HG02852 (cell line): ENCODE measurements around the gene LHPP.
"Not testable (repeated sequence)": the region's sequence is repeated elsewhere in the genome, so short reads cannot be mapped to it uniquely, and the experiment has no call there.

Source experiments
- ATAC-seq: cut with Tn5 transposase; IDR thresholded peaks from one replicate; pipeline ENCODE4 v1.9.1; 2021; ENCODE audit warnings: mild to moderate bottlenecking, moderate library complexity; ENCODE audit not compliant: unreplicated experiment

Gene LHPP, protein sequence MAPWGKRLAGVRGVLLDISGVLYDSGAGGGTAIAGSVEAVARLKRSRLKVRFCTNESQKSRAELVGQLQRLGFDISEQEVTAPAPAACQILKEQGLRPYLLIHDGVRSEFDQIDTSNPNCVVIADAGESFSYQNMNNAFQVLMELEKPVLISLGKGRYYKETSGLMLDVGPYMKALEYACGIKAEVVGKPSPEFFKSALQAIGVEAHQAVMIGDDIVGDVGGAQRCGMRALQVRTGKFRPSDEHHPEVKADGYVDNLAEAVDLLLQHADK

DNA sequence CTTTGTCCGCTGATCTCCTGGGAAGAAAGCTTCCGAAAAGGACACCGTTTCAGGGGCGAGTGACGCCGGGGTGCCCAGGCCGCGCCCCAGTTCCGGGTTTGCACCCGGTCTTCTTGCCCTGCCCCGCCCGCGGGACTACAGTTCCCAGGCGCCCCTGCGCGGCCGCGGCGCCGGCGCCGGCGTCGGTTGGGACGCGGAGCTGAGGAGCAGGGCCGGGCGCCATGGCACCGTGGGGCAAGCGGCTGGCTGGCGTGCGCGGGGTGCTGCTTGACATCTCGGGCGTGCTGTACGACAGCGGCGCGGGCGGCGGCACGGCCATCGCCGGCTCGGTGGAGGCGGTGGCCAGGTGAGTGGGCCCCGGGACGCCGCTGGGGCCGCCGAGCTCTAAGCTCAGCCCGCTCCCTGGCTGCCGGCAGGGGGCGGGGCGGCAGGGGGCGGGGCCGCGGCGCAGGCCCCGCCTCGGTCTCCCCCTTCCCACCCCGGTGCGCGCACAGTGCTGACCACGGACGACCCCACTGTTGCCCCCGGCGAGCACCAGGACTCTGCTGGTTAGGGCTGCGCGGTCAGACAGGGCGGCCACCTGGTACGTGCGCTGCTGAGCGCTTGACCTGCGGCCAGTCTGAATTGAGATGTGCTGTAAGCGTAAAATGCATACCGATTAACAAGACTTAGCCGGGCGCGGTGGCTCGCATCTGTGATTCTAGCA, at the start of gene LHPP:
TSS of gene LHPP (plus strand) at position 182 of the 706 bp plus-strand sequence. CDS start at position 222, 40 bp downstream.
- peak; percentile 91 for ATAC-seq

DNA sequence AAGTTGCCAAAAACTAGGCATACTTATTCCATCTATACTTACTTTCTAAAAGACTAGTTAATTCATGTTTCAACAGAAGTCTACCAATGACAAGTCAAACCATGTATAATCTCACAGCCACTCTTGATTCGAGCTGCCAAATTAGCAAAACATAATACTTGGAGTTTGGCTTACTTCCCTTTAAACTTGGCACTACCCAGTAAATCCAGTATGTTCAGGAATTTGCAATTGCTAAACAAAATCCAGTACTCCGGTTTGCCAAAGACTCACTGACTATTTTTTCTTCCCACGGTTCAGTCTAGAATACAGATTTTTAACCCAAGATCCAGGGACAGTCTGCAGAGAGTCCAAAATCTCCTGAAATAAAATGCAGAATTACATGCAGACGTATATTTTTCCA, 47.5 kb upstream of the LHPP start:
- ATAC-seq: no peak

DNA sequence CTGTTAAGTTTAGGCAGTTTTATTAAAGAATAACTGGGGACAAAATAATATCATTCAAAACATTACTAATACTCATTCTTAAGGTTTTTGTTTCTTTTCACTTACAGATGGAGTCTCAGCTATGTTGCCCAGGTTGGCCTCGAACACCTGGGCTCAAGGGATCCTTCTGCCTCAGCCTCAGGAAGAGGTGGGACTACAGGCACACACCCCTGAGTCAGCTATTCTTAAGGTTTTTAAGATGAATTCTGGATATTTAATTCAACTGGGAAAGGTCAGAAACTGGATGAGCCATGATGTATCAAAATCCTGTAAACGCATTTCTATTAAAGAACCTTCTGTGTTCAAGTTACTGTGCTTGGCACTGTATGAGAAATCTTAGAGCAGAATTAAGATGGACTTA, 46.4 kb upstream of the LHPP start:
- ATAC-seq: no peak

DNA sequence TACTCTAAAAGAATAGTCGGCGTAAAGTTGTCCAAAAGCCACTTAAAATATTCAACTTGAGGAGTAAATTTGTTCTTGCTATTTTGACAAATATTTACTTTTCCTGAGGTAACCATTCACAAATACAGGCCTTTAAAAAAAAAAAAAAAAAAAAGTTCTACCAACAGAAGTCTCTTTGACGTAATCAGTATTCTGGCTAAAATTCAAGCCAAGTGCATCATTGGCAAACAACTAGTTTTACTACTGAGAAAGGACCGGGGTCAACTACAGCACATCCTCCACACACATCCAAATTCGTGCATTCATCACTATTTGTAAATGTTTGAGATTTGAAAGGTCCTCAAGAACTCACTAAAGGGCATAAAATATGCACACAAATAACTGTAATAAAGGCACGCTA, 44.9 kb upstream of the LHPP start:
- no peak for ATAC-seq

DNA sequence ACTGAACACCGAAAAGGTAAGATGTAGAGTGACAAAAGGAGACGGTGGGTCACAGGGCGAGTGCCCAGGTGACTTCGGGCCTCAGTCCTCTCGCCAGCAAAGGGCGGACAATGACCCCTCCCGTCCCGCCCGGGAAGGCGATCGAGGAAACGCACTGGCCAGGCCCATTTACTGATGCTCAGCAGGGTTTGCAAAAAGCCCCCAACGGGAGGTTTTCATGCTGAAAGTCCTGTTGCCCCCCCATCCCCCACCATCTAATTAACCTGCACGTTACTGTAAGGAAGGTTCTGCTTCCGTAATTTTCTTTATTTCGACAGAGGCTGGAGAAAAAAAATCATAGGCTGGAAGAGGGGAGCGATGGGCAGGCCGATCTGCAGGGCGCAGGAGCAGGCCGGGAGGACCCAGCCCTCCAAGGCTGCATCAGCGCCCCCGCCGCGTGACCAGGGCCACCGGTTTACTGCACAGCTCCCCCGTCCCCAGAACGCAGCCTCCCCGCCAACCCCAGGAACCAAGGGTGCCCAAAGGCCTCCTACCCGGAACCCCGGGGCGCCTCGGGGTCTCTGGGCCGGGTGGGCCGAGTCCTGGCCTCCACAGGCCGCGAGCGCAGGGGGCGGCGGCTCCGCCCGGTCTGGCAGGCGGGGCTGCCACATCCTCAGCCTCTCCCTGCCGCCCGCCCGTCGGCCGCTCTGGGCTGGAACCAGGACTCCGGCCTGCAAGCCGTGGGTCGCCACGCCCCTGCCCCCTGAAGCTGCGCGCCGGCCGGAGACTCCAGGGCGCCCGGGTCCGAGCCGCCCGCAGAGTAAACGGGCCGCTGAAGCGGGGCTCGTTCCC, 43.5 kb upstream of the LHPP start:
- ATAC-seq: peak; percentile 28

DNA sequence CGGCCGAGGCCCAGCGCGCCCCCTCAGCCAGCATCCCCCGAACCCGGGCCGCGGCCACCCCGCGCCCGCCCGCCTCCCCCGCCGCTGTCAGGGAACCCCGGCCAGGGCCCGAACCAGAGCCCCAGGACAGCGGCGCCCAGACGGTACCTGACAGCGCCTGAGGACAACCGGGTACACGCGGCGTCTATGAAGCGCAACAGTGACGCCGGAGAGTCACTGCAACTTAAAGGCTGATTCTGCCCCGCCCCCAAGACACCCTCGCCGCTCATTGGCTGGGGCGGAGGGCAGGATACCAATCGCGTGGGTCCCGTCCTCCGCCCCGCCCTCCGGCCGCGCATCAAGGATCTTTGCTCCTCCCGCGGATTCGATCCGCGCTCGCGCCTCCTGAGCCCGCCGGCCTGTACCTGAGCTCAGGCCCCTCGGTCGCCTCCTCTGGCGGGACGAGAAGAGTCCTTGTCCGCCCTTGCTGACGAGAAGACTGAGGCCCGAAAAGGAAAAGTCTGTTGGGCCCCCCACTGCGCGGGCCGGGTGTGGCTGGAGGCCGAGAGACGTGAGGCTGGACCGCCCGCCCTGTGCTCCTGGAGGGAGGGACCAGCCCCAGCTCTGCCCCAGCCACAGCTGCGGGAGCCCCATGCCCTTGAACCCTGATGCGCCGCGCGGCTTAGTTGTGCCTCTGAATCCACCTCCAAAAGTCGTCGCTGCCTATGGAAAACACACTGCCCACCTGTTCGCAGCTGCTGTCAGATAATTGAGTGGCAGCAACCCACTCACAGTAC, 42.7 kb upstream of the LHPP start, which contains the start of gene OAT:
TSS of gene OAT (minus strand) at position 198 of the 776 bp plus-strand sequence. CDS start 6,752 bp downstream, outside the sequence.
- ATAC-seq: peak; percentile 96

DNA sequence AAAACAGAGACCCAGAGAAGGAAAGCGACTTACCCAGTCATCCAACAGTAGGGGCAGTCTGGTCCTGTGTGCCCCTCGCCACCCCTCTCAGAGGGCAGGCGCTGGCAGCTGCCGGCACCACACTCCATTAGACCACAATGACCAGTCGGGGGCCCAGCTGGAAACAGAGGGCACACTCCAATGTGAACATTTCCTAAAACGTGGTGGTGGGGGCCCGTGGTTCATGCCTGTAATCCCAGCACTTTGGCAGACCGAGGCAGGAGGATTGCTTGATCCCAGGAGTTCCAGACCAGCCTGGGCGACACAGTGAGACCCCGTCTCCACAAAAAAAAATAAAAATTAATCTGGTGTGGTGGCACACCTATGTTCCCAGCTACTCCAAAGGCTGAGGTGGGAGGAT, 42.0 kb upstream of the LHPP start:
- ATAC-seq: no peak

DNA sequence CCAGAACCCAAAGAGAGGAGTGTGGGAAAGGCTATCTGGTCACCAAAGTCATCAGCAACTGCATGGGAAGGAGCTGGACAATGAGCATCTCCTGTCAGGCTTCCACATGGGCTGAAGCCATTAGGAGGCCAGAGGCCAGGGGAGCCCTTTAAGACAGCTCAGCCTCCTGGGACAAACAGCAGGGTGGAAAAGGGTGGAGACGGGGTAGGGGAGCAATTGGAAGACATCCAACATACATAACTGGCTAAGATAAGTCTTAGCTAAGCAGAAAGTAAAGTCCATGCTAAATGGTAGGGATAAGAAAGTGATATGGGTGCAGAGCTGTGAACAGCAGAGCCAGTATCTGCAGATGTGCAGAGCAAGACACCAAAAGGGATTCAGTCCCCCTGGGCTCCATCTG, 41.4 kb upstream of the LHPP start:
- no peak for ATAC-seq

DNA sequence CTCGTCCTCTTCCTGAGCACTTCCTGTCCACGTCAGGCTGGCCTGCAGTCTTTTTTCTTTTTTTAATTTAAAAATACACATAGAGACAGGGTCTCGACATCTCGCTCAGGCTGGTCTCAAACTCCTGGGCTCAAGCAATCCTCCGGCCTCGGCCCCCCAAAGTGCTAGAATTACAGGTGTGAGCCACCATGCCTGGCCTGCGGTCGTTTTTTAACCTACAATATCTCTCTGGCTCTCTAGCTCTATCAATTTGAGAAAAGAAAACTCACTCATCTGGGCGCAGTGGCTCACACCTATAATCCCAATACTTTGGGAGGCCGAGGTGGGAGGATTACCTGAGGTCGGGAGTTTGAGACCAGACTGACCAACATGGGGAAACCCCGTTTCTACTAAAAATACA, 38.9 kb upstream of the LHPP start:
- no peak for ATAC-seq

DNA sequence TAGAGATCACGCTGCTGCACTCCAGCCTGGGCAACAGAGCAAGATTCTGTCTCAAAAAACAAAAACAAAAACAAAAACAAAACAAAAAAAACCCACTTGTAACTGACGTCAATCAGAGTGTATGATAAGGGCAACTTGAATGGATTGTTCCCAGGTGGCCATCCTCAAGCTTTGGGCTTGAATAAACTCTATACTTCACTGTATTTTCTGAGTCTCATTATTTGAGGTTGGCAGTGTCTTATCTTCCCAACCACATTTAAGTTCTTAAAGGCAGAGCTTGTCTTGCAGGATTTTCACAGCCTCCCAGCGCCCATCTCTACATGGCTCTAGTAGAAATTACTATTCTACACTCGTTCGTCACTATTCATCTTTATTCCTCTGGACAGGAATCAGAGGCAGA, 37.8 kb upstream of the LHPP start:
- ATAC-seq: no peak

DNA sequence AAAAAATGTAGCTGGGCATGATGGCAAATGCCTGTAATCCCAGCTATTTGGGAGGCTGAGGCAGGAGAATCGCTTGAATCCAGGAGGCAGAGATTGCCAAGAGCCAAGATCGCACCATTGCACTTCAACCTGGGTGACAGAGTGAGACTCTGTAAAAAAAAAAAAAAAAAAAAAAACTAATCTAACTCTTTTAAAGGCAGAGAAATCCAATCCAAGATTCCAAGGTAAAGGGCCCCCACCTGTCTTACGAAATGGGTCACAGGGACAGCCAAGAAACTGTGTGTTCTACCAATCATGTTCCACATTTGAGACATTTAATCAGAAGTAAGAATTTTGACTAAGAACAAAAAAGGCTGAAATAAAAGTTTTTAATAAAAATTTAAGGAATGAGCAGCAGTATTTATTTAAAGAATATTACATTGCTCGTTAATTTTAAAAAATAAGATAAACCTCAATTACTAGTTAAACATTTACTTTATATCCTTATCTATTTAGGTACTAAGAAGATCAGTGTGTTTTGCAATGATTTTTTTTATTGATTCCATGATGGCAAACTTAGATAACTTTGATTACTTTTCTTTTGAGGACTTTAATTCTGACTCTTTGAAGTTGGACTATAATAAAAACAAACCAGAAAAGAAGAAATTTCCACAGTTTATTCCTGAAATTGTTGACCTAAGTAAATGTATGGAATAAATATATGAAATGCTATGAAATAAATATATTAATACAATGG, 36.2 kb upstream of the LHPP start:
- ATAC-seq: no peak

DNA sequence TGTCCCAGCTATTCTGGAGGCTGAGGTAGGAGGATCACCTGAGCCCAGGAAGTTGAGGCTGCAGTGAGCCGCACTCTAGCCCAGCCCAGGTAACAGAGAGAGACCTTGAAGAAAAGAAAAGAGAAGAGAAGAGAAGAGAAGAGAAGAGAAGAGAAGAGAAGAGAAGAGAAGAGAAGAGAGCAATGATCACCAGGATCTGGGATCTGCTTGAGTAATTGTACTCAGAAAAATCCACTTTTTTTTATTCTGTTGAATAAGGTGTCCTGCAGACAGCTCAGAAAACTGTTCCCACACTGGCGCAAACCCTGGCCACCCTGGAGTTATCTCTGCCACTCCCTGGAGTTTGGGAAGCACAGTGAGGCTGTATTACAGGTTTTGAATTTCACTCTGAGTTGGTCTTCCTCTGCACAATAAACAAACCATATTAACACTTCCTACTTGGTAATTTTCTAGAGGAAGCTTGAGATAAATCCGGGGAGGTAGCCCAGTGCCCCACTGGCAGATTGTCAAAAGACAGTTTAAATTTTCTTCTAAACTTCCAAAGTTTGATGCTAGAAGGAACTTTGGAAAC, 33.3 kb upstream of the LHPP start:
- no peak for ATAC-seq

DNA sequence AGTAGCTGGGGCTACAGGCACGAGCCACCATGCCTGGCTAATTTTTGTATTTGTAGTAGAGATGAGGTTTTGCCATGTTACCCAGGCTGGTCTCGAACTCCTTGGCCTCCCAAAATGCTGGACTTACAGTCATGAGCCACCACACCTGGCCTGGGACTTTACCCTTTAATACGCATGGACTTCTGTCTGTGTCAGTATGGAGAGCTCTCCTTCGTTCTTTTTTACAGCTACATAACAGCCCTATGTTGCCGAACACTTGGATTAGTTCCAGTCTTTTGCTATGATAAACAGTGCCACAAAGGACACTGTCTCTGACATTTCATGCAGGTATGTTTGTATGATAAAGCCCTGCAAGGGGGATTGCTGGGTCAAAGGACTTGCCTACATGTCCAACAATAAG, 32.0 kb upstream of the LHPP start:
- no peak for ATAC-seq

DNA sequence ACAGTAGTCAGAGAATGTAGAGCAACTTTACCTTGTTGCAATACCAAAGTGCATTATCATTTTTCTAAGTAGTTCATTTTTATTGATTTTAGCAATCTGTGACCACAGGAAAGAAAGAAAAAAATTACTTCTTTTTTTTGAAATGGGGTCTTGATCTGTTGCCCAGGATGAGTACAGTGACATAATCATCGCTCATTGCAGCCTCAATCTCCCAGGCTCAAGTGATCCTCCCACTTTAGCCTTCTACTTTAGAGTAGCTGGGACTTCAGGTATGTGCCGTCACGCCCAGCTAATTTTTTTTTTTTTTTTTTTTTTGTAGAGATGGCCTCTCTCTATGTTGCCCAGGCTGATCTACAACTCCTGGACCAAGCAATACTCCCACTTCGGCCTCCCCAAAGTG, 31.5 kb upstream of the LHPP start:
- ATAC-seq: no peak

DNA sequence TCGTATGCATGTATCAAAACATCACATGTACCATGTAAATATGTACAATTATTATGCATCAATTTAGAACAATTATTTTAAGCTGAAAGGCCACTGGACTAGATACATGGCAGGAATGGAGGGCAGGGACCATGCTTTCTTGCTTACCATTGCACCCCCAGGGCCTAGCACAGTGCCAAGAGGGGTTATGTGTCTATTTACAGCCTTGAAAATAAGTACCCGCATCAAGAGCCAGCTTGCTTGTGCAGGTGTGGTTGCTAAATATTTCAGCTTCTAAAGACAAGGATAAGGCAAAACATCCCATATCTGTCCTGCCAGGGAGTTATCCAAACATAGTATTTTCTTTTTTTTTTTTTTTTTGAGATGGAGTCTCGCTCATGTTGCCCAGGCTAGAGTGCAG, 28.2 kb upstream of the LHPP start:
- no peak for ATAC-seq

DNA sequence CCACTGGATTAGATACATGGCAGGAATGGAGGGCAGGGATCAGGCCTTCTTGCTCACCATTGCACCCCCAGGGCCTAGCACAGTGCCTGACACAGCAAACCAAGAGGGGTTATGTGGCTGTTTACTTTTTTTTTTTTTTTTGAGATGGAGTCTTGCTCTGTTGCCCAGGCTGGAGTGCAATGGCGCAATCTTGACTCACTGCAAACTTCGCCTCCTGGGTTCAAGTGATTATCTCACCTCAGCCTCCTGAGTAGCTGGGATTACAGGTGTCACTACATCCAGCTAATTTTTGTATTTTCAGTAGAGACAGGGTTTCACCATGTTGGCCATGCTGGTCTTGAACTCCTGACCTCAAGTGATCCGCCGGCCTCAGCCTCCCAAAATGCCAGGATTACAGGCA, 25.9 kb upstream of the LHPP start:
- not testable (repeated sequence) for ATAC-seq

DNA sequence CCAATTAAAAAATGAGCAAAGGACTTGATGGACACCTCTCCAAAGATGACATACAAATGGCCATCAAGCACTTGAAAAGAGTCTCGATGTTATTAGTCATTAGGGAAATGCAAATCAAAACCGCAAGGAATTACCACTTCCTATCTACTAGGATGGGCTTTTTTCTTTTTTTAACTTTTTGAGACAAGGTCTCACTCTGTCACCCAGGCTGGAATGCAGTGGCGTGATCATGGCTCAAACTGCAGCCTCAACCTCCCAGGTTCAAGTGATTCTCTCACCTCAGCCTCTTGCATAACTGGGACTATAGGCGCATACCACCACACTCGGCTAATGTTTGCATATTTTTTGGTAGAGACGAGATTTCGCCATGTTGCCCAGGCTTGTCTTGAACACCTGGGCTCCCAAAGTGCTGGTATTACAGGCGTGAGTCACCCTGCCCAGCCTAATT, 25.4 kb upstream of the LHPP start:
- no peak for ATAC-seq

DNA sequence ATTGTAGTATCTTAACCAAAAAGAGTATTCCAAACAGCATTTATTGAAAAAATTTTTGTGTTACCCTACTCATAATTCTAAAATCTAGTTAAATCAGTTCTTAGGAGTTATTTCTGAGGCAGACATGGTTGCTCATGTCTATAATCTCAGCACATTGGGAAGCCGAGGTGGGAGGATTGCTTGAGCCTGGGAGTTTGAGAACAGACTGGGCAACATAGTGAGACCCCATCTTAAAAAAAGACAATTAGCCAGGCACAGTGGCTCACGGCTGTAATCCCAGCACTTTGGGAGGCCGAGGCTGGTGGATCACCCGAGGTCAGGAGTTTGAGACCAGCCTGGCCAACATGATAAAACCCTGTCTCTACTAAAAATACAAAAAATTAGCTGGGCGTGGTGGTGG, 19.9 kb upstream of the LHPP start:
- ATAC-seq: not testable (repeated sequence)

DNA sequence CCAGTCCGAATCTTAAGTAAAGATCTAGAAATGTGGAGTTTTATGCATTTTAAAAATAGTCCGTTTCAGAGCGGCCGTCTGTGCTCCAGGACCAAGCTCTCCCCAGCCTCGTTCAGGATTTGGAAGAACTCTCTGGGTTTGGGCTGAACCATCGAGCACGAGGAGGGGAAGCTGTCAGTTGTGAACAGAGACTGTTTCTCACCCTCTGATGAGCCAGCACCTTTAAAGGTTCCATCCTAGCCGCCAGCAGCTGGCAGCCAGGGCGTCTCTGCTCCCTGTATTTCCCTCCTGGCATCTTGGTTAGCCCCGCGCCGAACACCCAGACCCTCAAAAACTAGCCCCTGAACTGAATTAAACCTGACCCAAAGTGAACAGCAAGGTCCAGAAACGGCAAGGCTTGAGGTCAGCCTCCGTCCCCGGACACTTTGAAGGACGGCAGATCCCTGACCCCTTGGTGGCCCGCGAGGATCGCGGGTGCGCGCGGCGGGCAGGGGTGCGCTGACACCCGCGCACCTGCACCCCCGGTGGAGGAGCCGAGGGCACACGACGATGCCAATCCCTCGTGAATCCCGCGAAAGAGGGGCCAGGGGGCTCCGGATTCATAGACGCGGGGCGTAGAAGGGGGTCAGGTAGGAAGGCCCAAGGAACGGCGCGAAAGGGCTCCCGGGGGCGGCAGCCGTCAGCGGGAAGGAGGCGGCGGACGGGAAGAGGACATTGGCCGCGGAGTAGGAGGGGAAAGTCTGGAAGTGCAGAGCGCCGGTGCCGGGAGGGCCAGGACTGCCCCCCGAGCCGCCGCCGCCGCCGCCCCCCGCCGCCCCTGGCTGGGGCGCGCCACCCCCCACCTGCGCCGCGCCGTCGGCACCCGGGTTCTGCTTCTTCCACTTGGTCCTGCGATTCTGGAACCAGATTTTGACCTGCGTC, 14.5 kb upstream of the LHPP start:
- no peak for ATAC-seq
